Measurements from ENCODE around the gene SMIM24. TPM values are rescaled to one million over a fixed set of nuclear protein-coding genes. Genes with fewer than 3 reads are reported as not detected.
A peak's percentile ranks its signal among the peaks of the same experiment; 100 is the strongest.

Gene SMIM24
- total RNA-seq, 1 donor from 2014 or later = not detected

DNA sequence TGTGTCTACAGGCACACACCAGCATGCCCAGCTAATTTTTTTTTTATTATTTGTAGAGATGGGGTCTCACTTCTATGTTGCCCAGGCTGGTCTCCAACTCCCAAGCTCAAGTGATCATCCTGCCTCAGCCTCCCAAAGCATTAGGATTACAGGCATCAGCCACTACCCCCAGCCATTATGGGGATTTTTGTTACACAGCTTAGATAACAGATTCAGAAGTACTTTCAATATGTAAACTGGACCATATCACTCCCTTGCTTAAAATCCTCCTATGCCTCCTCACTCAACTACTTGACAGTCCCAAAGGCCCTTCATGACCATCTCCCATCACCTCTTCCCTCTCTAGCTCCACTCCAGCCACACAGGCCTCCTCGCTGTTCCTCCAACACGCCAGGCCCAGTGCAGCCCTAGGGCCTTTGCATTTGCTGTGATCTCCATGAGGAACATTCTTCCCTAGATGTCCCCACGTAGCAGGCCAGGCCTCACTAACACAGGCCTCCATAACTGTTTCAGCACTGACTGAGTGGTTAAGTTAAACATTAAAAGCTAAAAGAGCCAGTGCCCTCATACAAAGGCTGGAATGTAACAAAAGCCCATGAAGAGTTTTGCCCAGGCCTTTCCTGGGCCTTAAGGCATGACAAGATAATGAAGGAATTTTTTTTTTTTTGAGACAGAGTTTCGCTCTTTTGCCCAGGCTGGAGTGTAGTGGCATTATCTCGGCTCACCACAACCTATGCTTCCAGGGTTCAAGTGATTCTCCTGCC lies 17.6 kb upstream of the SMIM24 start:
- DNase-seq (ENCODE audit: low read depth in 2 of 2) = no peak

GRCh38 chr19:3496392-3497273 lies 16.3 kb upstream of the SMIM24 start:
- DNase-seq (ENCODE audit: low read depth in 2 of 2) = no peak

DNA sequence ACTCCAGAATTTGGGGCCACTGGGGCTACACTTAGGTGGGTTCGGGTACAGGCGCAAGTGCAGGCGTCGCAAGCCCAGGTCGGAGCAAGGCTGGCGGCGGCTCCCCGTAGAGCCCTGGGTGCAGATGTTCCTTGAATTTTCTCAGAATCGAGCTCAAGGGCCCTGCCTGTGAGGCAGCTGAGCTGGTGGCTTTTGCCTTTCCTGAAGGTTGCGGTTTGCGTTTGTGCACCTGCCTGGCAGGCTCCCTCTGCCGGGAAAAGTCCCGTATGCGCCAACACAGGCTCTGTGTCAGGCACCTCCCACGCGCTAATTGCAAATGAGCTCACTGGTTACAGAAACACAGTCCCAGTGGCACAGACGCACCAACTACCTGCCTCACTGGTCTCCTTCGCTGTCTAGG lies 14.2 kb upstream of the SMIM24 start:
- DNase-seq (ENCODE audit: low read depth in 2 of 2) = no peak

DNA sequence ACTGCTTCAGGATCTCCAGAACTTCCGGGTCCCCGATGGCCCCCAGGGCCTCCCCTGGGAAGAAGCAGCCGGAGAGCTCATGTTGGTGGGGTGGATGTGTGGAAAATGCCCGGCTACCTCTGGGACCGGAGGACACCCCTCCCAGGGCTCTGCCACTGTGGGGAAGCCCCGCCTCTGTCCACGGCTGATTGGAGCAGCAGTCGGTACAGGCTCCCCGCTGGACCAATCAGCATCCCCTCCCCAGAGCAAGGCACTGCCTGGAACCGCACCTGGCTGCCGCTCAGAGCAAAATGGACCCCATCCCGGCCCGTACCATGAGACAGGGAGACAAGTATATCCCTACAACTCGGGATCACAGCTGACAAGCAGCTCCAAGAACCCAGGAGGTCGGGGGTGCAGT lies 13.7 kb upstream of the SMIM24 start:
- no peak for DNase-seq (ENCODE audit: low read depth in 2 of 2)

- DNase-seq (ENCODE audit: low read depth in 2 of 2) = no peak
Observed at GRCh38 chr19:3493651-3494050, 13.3 kb upstream of the SMIM24 start.

GRCh38 chr19:3492919-3493318 lies 12.6 kb upstream of the SMIM24 start:
- no peak for DNase-seq (ENCODE audit: low read depth in 2 of 2)

DNA sequence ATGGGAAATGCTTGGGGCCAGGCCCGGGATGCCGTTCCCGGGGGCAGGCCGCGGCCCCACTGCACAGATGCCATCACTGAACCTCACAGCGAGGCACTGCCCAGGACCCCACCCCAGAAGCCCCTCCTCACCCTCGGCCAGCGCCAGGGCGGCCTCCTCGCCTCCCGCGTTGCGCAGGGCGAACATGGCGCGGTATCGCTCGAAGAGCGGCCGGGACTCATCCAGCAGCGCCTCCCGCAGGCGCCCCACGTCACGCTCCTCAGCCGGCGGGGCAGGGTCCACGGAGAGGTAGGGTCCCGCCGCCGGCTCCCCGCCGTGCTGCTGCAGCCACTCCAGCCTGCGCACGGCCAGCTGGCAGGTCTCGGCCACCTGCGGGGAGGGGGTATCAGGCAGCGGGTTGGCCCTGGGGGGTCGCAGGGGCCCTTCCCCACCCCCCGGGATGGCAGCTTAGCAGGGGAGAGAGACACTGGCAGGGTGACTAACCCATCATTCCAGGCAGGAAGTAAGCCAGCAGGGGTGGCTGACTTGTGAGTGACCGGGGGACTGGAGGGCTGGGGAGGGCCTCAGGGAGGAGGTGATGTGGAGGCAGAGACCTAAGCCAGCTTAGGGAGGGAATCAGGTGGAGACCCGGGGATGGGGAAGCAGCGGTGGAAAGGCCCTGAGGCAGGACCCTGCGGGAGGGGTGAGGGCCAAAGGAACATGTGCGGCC lies 12.0 kb upstream of the SMIM24 start:
- DNase-seq (ENCODE audit: low read depth in 2 of 2) = no peak

GRCh38 chr19:3491396-3492119 lies 11.2 kb upstream of the SMIM24 start:
- DNase-seq (ENCODE audit: low read depth in 2 of 2) = no peak

DNA sequence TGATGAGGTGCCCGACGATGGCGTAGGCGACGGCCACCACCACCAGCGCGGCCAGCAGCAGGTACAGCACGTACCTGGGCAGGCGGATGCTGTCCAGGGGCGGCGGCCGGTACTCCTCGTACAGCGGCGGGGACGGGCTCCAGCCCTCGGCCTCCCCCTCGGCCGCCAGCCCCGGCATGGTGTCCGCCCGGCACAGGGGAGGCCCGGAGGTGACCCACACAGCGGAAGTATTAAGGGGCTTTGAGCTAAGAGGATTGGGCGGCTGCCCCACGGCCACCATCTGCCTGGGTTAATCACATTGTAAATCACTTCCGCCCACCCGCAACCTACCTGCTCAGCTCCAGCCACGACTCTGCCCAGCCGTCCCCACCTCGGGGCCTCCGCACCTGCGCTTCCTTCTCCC lies 2.9 kb upstream of the SMIM24 start, which contains the start of gene SMIM44:
Gene SMIM44, minus strand, starts transcription at position 216 of the 403 bp plus-strand sequence. Its CDS starts 38 bp downstream, at position 178.
- no peak for DNase-seq (ENCODE audit: low read depth in 2 of 2)

- DNase-seq (ENCODE audit: low read depth in 2 of 2) = no peak
Observed at GRCh38 chr19:3482507-3483225, 2.3 kb upstream of the SMIM24 start.

GRCh38 chr19:3481241-3482090 lies 1.1 kb upstream of the SMIM24 start:
- DNase-seq (ENCODE audit: low read depth in 2 of 2) = no peak

DNA sequence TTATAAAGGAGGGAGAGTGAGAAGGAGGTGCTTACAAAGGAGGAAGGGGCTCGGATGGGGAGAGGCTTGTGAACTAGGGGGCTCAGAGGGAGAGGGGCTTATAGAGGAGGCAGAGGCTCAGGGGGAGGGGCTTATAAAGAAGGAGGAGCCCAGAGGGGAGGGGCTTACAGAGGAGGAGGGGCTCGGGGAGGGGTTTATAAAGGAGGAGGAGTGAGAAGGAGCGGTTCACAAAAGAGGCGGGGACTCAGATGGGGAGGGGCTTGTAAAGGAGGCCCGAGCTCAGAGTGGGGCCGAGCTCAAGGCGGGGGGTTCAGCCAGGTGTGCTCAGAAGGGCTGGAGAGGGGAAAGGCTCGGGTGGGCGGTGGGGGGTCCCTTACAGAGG lies 500 bp downstream of the SMIM24 start:
- DNase-seq (ENCODE audit: low read depth in 2 of 2) = no peak

DNA sequence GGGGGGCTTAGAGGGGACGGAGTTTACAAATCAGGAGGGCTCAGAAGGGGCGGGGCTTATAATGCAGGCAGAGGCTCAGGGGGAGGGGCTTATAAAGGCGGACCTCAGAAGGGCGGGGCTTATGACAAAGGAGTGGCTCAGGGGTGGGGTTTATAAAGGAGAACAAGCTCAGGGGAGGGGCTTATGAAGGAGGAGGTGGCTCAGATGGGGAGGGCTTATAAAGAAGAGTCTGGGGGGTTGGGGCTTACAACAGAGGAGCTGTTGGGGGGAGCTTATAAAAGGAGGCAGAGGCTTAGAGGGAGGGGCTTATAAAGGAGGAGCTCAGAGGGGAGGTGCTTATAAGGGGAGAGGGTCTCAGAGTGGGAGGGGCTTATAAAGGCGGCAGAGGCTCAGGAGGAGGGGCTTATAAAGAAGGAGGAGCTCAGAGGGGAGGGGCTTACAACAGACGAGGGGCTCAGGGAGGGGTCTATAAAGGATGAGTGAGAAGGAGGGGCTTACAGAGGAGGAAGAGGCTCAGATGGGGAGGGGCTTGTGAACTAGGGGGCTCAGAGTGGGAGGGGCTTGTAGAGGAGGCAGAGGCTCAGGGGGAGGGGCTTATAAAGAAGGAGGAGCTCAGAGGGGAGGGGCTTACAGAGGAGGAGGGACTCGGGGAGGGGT lies 1.0 kb downstream of the SMIM24 start:
- peak in 1 of 2 donors; percentile 23 for DNase-seq (ENCODE audit: low read depth in 2 of 2)

DNA sequence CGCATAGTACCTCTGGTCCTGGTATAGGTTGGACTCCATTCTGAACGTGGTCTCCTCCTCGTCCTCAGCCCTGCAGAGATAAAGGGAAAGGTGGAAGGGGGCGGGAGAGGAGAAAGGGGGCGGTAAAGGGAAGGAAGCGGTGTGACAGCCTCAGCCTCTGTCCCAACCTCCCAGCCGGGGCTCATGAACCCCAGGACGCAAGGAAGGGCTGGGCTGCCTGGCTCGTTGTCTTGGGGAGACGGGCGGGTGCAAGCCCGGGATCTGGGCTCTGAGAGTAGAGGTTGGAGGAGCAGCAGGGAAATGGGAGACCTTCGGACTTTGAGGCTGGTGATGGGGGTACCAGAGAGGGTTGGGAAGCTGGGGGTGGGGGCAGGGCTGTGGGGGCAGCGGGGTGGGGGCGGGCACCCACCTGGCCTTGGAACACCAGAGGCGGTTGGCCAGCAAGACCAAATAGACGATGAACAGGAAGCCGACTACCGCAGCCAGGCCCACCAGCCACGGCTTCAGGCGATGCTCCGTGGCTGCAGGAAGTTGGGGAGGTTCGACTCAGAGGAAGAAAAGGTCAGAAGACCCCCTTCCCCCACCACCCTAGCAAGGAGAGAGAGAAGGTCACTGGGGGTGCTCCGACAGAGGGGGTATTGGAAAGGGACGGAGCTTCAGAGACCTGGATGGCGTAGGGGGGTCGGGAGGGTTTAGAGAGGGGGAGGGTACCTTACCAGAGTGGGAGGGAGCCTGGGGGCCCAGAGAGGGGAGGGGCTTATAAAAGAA lies 1.7 kb downstream of the SMIM24 start:
- DNase-seq (ENCODE audit: low read depth in 2 of 2) = no peak

- DNase-seq (ENCODE audit: low read depth in 2 of 2) = no peak
Observed at GRCh38 chr19:3477951-3478350, 2.4 kb downstream of the SMIM24 start.

DNA sequence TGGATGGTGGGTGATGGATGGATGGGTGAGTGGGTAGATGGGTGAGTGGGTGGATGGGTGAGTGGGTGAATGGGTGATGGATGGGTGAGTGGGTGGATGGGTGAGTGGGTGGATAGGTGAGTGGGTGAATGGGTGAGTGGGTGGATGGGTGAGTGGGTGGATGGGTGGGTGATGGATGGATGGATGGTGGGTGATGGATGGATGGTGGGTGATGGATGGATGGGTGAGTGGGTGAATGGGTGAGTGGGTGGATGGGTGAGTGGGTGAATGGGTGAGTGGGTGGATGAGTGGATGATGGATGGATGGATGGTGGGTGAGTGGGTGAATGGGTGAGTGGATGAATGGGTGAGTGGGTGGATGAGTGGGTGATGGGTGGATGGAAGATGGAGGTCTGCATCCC lies 2.8 kb downstream of the SMIM24 start:
- DNase-seq (ENCODE audit: low read depth in 2 of 2) = no peak

GRCh38 chr19:3476830-3477229 lies 3.5 kb downstream of the SMIM24 start:
- DNase-seq (ENCODE audit: low read depth in 2 of 2) = no peak

DNA sequence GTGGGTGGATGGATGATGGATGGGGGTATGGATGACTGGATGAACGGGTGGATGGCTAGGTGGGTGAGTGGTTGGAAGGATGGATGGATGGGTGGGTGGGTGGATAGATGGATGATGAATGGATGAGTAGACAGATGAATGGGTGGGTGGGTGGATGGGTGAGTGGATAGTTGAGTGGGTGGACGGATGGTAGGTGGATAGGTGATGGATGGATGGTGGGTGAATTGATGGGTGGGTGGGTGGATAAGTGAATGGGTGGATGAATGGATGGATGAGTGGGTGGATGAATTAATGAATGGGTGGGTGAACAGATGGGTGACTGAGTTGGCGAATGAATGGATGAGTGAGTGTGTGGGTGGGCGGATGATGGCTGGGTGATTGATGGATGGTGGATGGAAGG lies 4.9 kb downstream of the SMIM24 start:
- no peak for DNase-seq (ENCODE audit: low read depth in 2 of 2)
